ENCODE data around the gene TSC22D1. TPM values are rescaled to one million over a fixed set of nuclear protein-coding genes. Genes with fewer than 3 reads are reported as not detected.

The TSC22D1 gene
- total RNA-seq, 4 donors from 2014 or later = 48.8 to 138 (median 92.7) TPM

DNA sequence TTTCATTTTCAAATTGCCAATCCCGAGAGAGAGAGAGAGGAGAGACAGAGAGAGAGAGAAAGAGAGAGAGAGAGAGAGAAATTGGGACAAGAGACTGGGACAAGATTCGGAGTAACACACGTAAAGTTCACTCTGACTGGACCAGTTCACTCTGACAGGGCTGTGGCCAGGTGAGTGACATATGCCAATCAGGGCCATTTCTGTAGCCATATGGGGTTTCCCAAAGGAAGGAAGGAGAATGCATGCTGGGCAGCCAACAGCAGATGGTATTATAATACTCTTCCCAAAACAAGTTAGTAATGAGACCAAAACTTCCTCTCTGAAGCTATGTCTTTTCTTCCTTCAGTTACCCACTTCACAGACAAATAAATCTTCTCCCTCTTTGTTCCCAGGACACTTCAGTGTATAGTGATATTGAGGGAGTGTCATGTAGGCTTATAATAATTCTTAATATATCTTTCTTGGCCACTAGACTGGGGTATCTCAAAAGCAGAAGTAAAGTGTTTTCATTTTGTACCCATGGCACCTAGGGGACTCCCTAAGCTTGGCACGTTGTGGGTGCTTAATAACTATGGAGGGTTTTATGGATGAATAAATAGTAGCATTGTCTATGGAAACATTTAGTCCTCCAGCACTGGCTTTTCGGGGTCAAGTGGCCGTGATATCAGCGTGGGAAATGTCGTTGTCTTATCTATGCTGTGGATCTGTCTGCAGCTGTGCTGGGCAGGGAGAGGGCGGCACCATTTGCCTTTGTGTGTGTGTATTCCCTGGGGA is 150.9 kb downstream of the TSC22D1 start:
- ATAC-seq (ENCODE audit: low FRiP score) (no peak), DNase-seq (ENCODE audit: low spot score) (no peak)
- TF ChIP-seq, protein P1, sequence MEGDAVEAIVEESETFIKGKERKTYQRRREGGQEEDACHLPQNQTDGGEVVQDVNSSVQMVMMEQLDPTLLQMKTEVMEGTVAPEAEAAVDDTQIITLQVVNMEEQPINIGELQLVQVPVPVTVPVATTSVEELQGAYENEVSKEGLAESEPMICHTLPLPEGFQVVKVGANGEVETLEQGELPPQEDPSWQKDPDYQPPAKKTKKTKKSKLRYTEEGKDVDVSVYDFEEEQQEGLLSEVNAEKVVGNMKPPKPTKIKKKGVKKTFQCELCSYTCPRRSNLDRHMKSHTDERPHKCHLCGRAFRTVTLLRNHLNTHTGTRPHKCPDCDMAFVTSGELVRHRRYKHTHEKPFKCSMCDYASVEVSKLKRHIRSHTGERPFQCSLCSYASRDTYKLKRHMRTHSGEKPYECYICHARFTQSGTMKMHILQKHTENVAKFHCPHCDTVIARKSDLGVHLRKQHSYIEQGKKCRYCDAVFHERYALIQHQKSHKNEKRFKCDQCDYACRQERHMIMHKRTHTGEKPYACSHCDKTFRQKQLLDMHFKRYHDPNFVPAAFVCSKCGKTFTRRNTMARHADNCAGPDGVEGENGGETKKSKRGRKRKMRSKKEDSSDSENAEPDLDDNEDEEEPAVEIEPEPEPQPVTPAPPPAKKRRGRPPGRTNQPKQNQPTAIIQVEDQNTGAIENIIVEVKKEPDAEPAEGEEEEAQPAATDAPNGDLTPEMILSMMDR (IDR thresholded peaks at IDR 0.05) = no peak

DNA sequence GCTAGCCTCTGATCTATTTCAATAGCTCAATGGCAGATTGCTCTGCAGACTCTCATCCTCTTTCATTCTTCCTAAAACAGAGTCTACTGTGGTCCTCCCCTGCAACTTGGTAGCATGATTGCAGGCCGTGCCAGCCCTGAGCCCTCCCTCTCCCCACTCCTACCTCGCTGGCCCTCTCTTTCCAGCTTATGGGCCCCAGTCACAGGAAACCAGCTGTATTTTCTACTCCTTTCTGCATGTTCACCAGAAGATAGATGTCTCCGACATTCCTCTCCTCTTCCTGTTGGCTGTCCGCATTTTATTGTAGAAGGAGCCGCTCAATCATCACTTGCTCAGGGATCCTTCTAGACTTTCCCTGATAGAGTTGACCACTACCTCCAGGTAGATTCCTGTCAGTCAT is 152.3 kb downstream of the TSC22D1 start:
- DNase-seq (ENCODE audit: low spot score) (no peak), ATAC-seq (ENCODE audit: low FRiP score) (no peak)
- TF ChIP-seq, protein P1 (IDR thresholded peaks at IDR 0.05) = no peak

DNA sequence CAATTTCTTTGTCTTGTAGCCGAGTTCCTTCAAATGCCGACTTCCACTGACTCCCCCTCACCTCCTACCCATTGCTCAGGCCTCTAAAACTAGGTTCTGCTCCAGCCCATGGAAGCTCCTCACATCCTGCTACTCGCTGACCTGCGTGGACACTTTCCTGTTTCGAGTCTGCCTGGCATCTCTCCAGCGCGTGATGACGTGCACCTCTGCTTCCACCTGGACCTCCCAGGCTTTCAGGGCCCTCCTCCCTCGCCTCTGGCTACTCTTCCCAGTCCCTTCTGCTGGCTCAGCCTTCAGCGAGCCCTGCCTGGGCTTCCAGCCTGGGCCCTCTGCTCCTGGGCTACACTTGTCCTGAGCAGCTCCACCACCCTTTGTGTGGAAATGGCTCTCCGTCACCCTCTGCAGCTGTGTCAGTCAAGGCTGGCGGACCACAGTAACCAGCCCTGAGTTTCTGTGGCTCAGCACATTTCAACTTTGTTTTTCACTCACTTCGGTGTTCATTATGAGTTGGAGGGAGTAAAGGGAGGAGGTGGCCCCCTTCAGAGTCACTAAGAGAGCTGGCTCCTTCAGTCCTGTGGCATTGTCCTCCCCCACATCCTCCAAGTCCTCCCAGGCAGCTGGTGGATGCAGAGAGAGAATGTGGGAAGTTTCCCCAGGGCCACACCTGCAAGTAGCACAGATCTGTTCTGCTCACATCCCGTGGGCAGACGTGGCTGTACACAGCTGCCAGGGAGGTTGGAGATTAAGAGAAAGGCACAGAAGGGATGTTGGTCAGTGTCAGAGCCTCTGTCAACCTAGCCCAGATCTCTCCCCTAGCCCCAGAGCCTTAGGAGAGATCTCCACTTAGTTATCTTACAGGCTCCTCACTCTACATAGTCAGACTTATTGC is 153.1 kb downstream of the TSC22D1 start:
- DNase-seq (ENCODE audit: low spot score) (no peak), ATAC-seq (ENCODE audit: low FRiP score) (no peak)
- TF ChIP-seq, protein P1 (IDR thresholded peaks at IDR 0.05) = no peak

DNA sequence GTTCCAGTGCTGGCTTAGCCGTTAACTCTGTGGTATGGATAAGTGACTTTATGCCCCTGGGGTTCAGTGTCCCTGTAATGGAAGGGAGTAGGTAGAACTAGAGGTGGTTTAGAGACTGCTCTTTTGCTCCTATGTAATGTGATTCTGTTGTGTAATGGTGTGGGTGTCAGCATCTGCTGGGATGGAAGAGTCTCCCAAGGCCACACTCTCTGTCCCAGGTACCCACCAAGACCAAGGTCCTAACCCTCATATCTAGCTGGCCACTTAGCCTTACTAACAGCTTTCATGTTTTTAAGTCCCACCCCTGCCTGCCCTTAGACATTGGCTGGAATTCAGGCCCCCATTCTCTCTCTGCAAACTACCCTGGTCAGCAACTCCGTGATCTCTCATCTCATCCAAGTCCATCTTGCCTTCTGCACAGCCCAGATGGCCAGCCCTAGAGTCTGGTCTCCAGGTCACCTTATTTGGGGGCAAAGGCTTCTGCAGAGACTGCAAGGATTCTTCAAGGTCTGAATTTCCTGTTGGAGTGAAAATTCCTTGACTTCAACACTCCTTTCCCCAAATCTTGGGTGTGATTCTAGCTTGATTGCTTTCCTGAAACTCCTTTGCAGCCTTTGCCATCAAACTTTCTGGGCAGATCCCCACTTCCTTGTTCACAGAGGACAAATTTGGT is 154.1 kb downstream of the TSC22D1 start:
- DNase-seq (ENCODE audit: low spot score) (no peak), ATAC-seq (ENCODE audit: low FRiP score) (no peak)
- TF ChIP-seq, protein P1 (IDR thresholded peaks at IDR 0.05) = no peak

DNA sequence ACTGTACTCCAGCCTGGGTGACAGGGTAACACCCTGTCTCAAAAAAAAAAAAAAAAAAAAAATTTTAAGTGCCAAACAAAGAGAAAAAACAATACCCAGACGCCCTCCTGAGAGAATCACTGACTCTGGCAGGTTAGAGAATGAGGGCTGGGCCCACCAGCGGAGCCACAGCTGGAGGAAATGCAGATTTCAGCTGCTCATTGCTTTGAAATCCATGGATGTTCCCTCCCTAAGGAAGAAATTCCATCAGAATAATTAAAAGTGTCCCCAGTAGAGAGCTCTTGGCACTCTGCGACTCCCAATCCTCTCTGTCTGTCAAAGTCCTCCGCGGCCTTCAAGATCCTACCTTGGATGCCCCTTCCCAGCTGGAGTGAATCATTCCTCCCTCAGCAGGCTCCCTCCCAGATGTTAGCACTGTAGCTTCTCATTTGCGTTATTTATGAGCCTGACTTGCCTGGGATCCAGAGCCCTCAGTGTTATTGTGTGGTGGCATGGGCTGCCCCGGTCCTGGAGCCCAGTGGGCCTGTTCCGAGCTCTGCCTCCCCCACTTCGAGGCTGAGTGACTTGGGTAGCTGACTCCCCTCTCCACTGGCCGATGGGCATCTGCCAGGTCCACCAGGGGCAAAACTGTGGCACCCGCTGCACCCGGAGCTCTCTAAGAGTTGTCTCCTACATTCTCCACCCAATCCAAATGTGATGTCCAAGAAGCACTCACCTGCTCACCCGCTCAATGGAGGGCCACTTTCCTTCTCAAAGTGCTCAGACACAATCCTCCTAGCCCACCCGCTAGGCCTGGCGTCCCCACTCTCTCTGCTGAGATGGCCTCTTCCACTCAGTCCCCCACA is 155.5 kb downstream of the TSC22D1 start:
- DNase-seq (ENCODE audit: low spot score) (no peak), ATAC-seq (ENCODE audit: low FRiP score) (no peak)
- TF ChIP-seq, protein P1 (IDR thresholded peaks at IDR 0.05) = no peak

DNA sequence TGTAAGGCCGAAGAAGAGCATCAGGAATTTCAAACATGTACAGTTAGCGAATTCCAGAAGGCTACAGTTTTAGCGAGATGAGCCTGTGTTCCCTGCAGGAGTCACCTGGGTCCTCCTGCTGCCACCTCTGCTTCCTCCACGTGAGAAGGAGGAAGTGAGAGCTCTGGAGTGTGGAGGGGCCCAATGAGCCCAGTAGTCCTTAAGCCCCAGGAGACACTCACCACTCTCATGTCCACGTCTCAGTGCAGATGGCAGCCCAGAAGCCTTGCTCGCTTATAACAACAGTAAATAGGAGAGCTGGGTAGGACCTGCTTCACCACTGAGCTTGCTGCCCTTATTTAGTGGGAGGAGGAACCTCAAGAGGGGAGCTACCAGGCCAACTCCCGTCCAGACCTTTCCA is 158.3 kb downstream of the TSC22D1 start:
- TF ChIP-seq, protein P1 (IDR thresholded peaks at IDR 0.05) = no peak
- no peak for DNase-seq (ENCODE audit: low spot score)
- ATAC-seq (ENCODE audit: low FRiP score) = no peak

All from omental fat pad (tissue), 4 donors.